NCI-H1417 treated with DMSO at 0.1 percent for 48 hours (cell line): Measurements from ENCODE around the gene C15orf40.

Source experiments
- DNase-seq: peaks from one replicate; lab custom pipeline; 2025; lab: John Stamatoyannopoulos, UW

C15orf40 gene

DNA sequence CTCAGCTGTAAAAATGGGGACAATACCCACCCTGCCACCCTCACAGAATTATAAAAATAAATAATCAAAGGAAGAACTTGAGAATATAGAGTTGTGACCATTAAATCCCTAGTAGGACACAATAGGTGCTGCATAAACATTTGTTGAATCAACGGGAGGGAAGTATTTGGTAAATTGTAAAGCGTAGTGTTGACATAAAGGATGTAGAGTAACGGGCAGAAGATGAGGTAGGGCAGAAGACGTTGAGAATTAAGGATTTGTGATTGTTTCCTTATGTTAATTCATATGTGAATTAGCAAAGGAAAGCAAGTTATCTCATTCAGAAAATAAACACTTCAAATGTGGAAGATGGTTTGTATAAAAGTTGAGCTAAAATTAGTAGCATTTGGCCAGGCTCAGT is 18.3 kb downstream of the C15orf40 start:
- DNase-seq, result no peak

DNA sequence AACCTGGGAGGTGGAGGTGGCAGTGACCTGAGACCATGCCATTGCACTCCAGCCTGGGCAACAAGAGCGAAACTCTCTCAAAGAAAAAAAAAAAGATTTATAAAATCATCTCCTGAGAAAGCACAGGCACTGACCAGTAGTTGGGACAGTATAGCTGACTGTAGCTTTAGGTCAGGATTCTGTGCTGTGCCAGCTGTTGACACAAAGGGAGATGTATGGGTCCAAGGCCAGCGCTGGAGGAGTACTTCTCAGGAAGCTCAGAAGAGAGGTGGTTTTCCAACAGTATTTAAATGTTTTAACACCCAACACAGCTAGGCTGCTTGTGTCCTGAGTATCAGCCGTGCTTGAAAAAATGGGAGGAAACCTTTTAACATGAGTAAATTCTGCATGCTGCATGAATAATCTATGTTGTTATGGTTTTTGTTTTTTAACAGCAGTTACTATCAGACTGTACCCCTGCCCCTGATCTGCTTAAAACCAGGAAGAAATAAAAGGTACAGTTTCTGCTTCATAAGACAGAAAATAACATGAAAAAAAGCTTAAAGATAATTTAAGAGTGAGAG is 18.9 kb downstream of the C15orf40 start:
- no peak for DNase-seq

DNA sequence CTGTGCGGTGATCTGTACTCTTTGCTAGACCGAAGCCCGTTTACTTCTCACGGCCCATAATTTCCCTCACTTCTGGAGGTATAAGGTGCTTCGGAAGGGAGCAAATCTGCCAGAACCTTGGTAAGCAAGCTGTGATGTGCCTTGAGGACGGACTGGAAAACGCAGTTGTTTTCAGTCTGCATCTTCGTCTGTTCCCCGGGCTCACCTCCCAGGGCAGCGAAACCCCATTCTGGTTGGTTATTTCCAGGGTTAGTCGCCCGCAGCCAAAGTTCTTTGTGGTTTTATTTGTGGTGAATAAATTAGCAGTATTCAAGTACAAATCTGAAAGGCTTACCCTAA is 25.0 kb downstream of the C15orf40 start:
- DNase-seq, result no peak

DNA sequence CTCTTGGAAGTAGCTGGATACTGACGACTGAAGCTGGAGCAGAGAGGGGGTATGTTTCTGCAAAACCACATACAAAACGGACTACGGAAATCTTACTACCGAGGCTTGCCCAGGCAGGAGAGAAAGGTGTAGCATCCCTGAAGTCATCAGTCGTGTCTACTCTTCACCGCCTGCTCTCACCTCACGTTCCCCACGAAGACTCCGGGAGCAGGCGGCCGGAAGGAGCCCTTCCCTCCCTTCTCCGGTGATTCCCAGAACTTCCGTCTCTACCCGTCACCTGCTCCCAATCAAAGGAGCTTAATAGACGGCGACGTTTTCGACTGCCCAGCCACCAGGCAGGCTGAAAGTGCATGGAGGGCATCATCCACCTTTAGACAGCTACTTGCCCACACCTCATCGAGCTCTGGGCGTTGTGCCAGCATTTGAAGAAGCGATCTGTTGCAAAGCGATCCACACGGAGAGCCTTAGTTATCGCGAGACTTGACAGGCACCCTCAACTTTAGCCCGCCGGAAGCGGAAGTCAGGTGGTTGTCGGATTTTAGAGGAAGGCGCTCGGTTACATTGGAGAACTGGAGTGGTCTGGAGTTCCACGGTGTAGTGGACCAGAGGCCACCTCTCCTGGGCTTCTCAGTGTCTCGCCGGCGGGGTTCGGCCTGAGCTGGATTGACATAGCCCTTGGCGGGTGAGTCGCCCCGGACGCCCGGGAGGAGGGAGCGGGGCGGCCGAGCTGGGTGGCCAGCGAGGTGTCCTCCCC is 25.6 kb downstream of the C15orf40 start, which contains the start of gene RAMAC:
Gene RAMAC, plus strand, starts transcription at position 523 of the 754 bp plus-strand sequence. CDS start 2,809 bp downstream, outside the sequence.
- peak; percentile 95 for DNase-seq

DNA sequence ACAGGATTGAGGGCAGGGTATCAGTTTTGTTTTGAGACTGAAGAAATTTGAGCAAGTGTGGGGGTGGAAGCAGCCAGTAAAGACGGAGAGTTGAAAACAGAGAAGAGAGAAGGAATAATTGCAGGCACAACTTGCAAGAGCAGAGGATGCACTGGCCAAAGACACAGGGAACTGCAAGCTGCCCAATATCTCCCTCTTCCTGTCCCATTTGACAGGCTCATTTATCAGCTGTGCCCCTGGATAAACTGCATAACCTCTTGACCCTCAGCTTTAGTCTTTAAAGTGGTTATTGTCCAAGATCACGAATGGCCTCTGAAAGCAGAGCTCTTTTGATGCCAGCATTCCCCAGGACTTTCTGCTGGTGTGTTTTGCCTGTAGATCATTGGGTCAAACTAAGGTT is 30.5 kb downstream of the C15orf40 start:
- no peak for DNase-seq

DNA sequence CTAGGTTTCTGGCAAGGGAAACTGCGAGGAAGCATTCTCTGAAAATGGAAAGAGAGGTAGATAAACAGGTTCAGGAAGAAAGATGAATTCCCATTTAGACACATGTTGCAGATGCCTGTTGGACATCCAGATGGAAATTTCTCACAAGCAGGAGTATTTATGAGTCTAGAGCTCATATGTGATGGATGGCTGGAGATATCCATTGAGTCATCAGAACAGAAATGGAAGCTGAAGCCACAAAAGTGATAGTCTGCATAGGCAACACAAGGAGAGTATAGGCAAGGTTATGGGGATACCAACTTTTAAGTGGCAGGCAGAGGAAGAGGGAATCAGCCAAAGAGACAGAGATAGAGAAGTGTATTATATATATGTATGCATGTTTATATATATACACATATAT is 31.7 kb downstream of the C15orf40 start:
- no peak for DNase-seq

DNA sequence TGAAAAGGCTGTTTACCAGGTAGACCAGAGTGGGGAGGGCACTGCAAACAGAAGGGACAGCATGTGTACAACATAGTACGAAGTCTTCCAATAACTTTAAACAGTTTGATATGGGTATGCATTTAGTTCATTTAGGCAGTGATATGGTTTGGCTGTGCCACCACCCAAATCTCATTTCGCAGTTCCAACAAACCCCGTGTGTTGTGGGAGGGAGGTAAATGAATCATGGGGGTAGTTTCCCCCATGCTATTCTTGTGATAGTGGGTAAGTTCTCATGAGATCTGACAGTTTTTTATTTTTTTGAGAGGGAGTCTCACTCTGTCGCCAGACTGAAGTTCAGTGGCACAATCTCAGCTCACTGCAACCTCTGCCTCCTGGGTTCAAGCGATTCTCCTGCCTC is 33.0 kb downstream of the C15orf40 start:
- DNase-seq, result no peak

DNA sequence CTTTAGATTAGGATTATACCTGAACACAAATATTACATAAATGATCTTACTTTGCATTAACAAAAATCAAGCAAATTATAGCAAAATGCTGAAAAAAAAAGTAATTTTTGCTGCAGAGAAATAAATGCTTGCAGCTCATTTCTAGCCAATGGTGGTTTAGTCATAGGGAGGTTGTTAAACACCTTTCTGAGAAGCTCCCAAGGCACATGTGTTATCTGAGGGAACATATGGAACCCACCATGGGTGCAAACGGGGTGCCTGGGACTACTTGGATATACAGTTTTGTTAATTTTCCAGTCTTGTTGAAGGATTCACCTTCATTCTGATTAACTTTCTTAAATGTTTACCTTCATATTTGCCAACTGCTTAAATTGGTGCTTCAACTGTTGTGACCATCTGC is 34.4 kb downstream of the C15orf40 start:
- DNase-seq, result no peak

DNA sequence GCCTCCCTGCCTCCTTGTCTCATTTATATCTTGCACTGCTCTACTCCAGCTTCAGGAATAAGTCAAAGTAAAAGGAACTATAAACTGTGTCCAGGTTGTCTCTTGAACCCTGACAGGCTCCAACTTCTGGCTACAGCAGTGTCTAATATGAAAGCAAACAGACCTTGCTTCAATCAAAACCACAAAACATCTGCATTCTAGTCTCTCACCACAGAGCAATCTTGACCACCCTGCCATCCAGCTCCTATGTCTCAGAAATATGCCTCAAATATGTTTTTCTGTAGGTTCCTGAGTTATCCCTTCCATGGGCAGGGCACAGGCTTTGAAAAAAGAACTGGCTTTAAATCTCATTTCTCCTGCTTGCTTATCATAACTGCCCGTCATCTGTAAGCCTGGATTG is 38.4 kb downstream of the C15orf40 start:
- DNase-seq, result no peak

DNA sequence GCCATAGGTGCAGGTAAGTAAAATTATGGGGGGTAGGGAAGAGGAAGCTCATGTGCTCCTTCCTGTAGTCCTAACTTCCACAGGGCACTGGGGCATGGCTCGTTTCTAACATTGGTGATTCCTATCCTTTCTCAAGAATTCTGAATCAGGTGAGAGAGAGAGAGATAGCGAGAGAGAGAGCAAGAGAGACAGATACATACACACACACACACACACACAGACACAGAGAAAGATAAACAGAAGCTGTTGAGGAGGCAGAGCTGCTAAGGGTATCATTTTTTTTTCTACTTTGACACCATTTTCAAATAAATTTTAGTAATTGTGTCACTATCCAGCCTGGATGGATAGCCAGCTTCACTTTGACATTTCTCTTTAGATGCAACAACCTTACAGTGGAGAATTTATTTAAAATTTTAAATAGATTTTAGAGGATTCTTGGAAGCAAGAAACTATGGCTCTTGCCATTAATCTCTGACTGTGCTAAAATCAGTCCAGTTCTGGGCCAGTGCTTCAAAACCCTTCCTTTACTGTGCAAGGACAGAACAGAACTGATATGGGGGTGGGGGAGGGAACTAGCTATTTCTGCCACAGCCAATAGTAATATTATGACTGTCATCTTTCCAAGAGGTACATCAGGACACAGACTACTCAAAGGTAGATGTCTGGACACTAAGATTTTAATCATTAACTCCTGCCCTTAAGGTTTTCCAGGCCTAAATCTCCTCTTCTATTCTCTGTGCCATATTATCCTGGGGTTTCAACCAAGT is 40.0 kb downstream of the C15orf40 start:
- no peak for DNase-seq

DNA sequence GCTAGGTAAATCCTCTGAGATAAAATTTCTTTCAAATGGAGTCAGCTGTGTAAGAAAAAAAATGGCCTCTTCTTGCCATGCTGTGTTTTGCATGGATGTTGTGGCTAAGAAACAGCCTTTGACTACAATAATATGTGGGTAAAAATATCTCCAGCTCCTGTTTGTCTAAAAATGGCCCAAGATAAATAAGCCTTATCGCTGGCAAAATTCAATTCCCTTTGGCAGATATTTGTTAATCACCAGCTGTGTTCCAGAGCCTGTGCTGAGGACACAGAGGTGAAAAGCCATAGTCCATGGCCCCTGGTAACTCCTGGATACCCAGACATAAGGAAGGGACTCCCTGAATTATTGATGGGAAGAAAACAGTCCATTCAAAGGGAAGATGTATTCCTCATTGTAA is 40.7 kb downstream of the C15orf40 start:
- no peak for DNase-seq

DNA sequence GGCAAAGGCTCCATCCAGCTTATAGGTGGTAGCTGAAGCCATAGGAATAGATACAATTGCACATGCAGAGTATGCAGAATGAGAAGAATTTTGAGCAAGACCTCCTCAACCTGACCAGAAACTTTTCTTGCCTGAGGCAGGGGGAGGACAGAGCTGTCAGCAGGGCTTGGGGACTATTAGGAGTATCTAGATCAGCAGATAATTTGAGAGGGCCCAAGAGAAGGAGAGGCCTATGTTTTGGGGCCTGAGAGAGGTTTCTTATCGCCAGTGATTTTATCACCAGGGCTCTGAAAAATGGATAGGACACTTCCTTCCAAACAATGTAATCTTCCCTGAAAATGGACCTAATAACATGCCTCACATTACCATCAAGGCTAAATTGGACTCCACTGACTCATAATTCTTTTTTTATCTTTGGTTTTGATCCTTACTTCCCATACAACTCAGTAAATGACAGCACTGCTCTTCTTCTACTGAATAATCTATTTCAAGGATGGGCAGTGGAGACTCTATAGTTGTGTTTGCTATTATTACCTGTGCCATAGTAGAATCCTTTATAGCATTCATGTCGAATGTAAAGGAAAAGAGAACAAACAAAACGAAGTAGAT is 41.3 kb downstream of the C15orf40 start:
- DNase-seq, result no peak

DNA sequence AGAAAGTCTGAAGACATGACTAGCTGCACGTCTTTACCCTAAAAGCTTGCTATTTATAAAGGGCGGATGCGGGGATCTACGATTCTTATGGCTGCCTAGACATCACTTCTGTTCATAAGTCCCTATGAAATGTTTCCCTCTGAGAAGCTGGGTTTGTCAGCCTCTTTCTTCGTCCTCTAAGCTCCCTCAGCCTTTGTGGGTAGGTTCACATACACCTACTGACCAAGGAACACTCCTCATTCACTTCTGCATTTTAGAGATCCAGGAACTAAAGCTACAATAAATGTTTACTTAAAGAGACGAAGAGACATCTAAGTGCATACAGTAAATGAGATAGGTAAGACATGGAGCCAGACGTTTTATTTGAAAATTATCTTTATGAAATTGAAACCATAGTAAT is 42.1 kb downstream of the C15orf40 start:
- DNase-seq, result no peak

DNA sequence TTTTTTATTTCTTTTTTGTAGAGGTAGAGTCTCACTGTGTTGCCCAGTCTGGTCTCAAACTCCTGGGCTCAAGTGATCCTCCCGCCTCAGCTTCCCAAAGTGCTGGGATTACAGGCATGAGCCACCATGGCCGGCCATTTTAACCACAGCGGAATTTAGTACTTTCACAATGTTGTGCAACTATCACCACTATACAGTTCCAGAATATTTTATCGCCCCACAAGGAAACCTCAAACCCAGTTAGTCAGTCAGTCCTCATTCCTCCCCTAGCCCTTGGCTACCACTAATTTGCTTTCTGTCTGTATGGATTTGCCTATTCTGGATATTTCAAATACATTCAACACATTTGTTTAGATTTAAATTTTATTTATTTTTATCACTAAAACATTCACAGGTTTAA is 43.4 kb downstream of the C15orf40 start:
- no peak for DNase-seq

DNA sequence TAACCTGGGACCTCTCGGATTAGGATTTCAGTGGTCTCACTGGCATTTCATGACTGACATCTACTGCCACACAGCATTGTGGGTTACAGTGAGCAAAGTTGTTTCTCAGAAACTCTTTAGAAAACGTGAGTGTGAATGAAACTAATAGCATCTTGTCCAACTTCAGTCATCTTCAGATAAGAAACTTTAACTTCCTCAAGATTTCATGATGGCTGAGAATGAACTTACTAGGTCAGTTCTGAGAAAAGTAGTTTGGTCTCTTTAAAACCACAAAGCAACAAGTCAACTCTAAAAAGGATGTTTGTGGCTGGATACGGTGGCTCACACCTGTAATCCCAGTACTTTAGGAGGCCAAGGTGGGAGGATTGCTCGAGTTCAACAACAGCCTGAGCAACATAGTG is 44.8 kb downstream of the C15orf40 start:
- DNase-seq, result no peak

DNA sequence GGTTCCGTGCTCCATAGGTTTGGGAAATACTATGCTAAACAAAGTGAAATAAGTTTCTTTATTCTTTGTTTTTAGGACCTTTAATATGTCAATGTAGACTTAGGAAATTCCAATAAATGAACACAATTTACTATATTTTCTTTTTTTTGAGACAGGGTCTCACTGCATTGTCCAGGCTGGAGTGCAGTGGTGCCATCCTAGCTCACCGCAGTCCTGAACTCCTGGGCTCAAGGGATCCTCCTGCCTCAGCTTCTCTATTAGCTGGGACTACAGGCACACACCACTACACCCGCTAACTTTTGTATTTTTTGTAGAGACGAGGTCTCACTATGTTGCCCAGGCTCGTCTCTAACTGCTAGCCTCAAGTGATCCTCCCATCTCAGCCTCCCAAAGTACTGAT is 46.5 kb downstream of the C15orf40 start:
- DNase-seq, result no peak

DNA sequence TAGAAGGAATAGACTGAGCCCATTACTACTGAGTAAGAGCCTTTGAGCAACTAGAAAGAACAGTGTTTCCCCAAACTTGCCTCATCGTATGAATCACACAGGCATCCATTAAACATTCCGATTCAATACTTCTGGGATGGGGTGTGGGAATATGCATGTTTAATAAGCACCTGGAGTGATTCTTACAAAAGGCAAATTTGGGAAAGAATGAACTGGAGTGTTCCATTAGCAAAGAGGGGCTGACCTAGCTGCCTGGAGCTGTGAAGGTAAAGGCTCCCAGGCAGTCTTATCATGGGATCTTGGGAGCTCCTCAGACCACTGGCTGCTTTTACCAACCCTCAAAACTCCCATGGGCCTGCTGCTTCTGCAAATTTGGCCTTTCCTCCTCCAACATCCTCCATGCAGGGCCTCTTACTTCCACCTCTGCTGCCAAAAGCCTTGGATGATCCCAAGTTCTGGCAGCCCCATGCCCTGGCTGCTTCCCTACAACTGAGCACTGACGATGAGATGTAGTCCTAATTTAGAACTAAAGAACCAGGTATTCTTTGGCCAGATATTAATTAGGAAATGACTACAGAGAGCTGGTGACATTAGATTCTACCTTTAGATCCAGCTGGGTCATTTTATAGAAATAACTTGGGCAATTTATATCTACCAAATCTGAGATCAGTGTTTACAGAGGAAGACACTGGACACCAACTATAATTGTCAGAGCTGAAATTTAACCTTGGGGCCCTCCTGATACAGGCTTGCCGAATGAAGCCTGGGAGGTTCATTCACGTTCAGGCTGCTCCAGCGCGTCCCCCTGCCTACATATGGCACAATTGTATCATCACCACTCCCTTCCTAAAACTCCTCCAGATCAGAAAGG is 47.7 kb downstream of the C15orf40 start:
- DNase-seq, result no peak

DNA sequence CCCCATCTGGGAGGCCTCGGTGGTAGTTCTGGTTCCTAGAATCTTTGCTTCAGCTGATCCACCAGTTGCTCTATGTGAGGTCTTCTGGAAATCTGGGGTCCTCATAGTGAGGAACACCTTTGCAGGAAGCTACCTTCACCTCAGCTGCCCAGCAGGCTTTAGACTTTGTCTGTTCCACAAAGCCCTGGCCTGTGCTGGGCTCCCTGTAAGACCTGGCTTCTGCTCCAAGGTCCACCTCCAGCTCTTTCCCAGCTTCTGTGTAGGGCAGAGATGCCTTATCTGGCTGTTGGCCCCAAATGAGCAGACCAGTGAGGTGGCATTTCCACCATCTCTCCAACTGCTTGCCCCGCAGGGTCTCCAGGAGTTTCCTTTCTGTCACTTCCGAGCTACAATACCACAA is 50.7 kb downstream of the C15orf40 start:
- DNase-seq, result no peak

DNA sequence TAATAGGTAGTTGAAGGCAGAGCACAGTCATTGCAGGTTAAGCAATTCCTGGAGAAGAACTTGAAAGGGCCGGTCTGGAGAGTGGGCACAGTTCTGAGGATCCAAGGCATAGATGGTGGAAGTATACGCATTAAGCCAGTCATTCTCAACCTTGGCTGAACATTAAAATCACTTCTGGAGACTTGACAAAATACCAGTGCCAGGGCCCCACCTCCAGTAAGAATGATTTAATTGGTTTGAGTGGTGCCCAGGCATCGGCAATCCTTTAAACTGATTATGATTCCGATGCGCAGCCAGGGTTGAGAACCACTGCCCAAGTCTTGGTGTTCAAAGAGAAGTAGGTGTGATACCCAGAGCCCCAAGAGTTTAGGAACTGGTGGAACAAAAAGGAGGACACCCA is 52.0 kb downstream of the C15orf40 start:
- DNase-seq, result no peak

DNA sequence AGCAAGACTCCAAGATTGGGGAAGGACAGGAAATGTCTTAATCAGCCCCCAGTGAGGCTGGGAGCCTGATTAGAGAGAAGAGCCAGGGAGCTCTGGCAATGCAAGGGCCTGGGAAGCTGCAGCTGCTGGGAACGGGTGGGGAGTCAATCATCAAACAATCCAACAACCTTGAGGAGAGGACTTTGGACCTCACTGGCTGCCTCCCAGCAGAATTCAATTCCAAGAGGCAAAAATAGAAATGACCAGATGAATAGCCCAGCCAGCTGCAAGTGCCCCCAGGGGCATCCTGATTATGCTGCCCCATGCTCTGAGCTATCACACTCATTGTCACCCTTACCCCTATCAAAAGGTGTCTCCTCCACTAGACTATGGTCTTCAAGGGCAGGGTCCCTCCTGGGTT is 52.8 kb downstream of the C15orf40 start:
- no peak for DNase-seq

DNA sequence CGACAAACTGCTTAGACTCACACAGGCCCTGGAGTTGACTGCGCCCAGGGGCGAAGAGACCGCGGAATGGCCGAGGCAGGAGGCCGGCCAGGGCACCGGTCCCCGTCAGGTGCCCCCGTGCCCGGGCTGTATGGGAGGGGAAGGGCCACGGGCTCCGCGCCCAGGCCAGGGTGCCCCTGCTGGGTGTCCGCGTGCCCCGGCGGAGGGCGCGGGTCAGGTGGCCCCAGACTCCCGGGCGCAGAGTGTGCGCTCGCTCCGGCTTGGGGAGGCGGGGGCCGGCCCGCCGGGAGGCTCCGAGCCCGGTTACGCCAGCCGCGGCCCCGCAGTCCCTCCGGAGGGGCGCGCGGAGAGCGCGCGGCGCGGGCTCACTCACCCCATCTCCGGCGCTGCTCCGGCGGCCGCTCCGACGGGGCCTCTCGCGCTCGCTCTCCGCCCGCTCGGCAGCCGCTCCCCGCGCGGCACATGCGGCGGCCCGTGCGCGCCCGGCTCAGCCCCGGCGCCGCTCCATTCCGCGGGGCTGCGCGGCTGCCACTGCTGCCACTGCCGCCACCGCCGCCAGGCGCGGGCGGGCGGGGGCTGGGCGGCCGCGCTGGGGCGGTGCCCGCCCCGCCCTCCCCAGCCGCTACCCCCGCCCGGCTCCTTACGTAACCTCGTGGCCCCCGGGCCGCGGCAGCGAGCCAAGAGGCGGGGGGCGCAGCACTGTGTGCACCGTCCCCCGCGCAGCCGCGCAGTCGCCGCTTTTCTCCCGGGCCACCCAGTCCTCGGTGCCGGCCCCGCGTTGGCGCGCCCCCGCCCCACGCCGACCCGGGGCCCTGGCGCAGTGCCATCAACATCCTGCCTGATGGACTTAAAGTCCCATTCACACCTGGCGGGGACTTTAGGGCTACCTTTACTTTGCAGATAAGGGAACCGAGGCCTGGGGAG is 59.0 kb downstream of the C15orf40 start, which contains the start of gene HOMER2:
Gene HOMER2, minus strand, starts transcription at position 563 of the 924 bp plus-strand sequence. Its CDS starts 185 bp downstream, at position 378.
- peak; percentile 1 for DNase-seq
